NCI-H82 (cell line): ENCODE measurements around the gene SLC32A1.

Experiments used
- DNase-seq: peaks from one replicate; lab custom pipeline; 2025; lab: John Stamatoyannopoulos, UW

SLC32A1 gene

GRCh38 chr20:38723848-38724625 lies at the start of gene SLC32A1:
Gene SLC32A1, plus strand, starts transcription at chr20:38724486. Its CDS starts 239 bp downstream, at chr20:38724725.
- peak; percentile 34 for DNase-seq

GRCh38 chr20:38674765-38675133 lies 49.5 kb upstream of the SLC32A1 start:
- no peak for DNase-seq

GRCh38 chr20:38676576-38676975 lies 47.7 kb upstream of the SLC32A1 start:
- no peak for DNase-seq

GRCh38 chr20:38680500-38681306 lies 43.6 kb upstream of the SLC32A1 start:
- no peak for DNase-seq

- no peak for DNase-seq
Measured at GRCh38 chr20:38685271-38685670, 39.0 kb upstream of the SLC32A1 start.

GRCh38 chr20:38685853-38686473 lies 38.3 kb upstream of the SLC32A1 start:
- DNase-seq = no peak

GRCh38 chr20:38692436-38693411 lies 31.6 kb upstream of the SLC32A1 start:
- peak; percentile 23 for DNase-seq

GRCh38 chr20:38697306-38697705 lies 27.0 kb upstream of the SLC32A1 start:
- DNase-seq = no peak

GRCh38 chr20:38698541-38698940 lies 25.7 kb upstream of the SLC32A1 start:
- no peak for DNase-seq

GRCh38 chr20:38700141-38700540 lies 24.1 kb upstream of the SLC32A1 start:
- no peak for DNase-seq

- no peak for DNase-seq
Measured at GRCh38 chr20:38700926-38701325, 23.4 kb upstream of the SLC32A1 start.

GRCh38 chr20:38703526-38703925 lies 20.8 kb upstream of the SLC32A1 start:
- no peak for DNase-seq

- DNase-seq = no peak
Measured at GRCh38 chr20:38704136-38704535, 20.1 kb upstream of the SLC32A1 start.

- DNase-seq = peak; percentile 70
Measured at GRCh38 chr20:38706509-38706908, 17.8 kb upstream of the SLC32A1 start.

GRCh38 chr20:38714308-38714707 lies 10.0 kb upstream of the SLC32A1 start:
- DNase-seq = peak; percentile 6

- no peak for DNase-seq
Measured at GRCh38 chr20:38715646-38716045, 8.6 kb upstream of the SLC32A1 start.

GRCh38 chr20:38722683-38723016 lies 1.6 kb upstream of the SLC32A1 start:
- no peak for DNase-seq

- DNase-seq = no peak
Measured at GRCh38 chr20:38723017-38723847, 1.1 kb upstream of the SLC32A1 start.

GRCh38 chr20:38724626-38725147 lies 401 bp downstream of the SLC32A1 start:
- DNase-seq = no peak

GRCh38 chr20:38725148-38725901 lies 1.0 kb downstream of the SLC32A1 start:
- DNase-seq = peak; percentile 31
